GM23248 (cell line): ENCODE measurements around the gene USP17L25.
"Not testable (repeated sequence)": the region's sequence is repeated elsewhere in the genome, so short reads cannot be mapped to it uniquely, and the experiment has no call there.

Experiments used
- EZH2 ChIP-seq: fragments of 200-600 bp; sonication (generic); IDR thresholded peaks from 2 replicates; pipeline ENCODE4 v1.6.1; 2018; ENCODE audit warnings: antibody characterized with exemption, mild to moderate bottlenecking; ENCODE audit not compliant: insufficient read depth, poor library complexity, severe bottlenecking
- EZH2phosphoT487 ChIP-seq: fragments of 200-600 bp; sonication (generic); IDR thresholded peaks from 2 replicates; pipeline ENCODE4 v1.6.1; 2018; ENCODE audit warnings: antibody characterized with exemption, moderate library complexity, mild to moderate bottlenecking, low read depth; ENCODE audit not compliant: insufficient read depth

- not testable (repeated sequence) for TF ChIP-seq EZH2phosphoT487, EZH2
These were observed at the start of gene USP17L25 for GRCh38 chr4:9329611-9330010.
